K562 (cell line): Measurements from ENCODE around the gene HSDL1. TPM values are rescaled to one million over a fixed set of nuclear protein-coding genes. Genes with fewer than 3 reads are reported as not detected.

ENCODE experiments used
- ARID3A ChIP-seq: IDR thresholded peaks from 2 replicates; pipeline ENCODE4 v1.6.1; 2012; ENCODE audit warnings: low read depth, low read length, improper control_type of control experiment, borderline replicate concordance
- CHAMP1 ChIP-seq: fragments of 450-650 bp; IDR thresholded peaks from 2 replicates; pipeline ENCODE4 v1.6.1; 2016; ENCODE audit warnings: mild to moderate bottlenecking
- CHD7 ChIP-seq: fragments of 200-600 bp; sonication (generic); IDR thresholded peaks from one replicate; pipeline ENCODE4 v1.6.1; 2012; ENCODE audit warnings: mild to moderate bottlenecking, low read depth, low read length, inconsistent platforms
- ETS1 ChIP-seq: conservative IDR thresholded peaks from 2 replicates; pipeline ENCODE4 v1.6.1; 2011; ENCODE audit warnings: low read depth, mild to moderate bottlenecking, low read length; ENCODE audit not compliant: control insufficient read depth
- STAG1 ChIP-seq: sonication (generic); formaldehyde crosslinking; IDR thresholded peaks from 2 replicates; pipeline ENCODE4 v1.5.0; 2020; ENCODE audit warnings: missing genetic modification reagents, borderline replicate concordance
- ZNF184 ChIP-seq: sonication (generic); formaldehyde crosslinking; IDR thresholded peaks from 2 replicates; pipeline ENCODE4 v1.5.0; 2020; ENCODE audit warnings: missing genetic modification reagents
- ZNF280A ChIP-seq: fragments of 450-650 bp; IDR thresholded peaks from 2 replicates; pipeline ENCODE4 v1.6.1; 2018; ENCODE audit warnings: mild to moderate bottlenecking, low read depth; ENCODE audit not compliant: partially characterized antibody
- ZNF785 ChIP-seq: fragments of 250-450 bp; sonication (Bioruptor Pico); IDR thresholded peaks from 2 replicates; pipeline ENCODE4 v1.4.0; 2020; ENCODE audit warnings: mild to moderate bottlenecking
- polyA plus RNA-seq, 8 experiments: library from polyadenylated mRNA; depleted of rRNA in 4 of 8; stranded (reverse) in 5 of 8; unstranded in 3 of 8; fragments of >200 nt; fragmentation: Nextera tagmentation in 2 of 8; fragmentation: Illumina TruSeq in 1 of 8; extraction: Ambion mirVana in 2 of 8; extraction: Trizol in 1 of 8; gene quantifications; 2 replicates each; pipeline versions ENCODE4 v1.2.1 to v1.2.3, GENCODE V29; 2011 to 2014; ENCODE audit warnings: inconsistent platforms in 1 of 8, missing spikeins in 1 of 8
- total RNA-seq, 7 experiments: library from RNA; depleted of rRNA in 6 of 7; stranded (reverse); fragments of >200 nt in 6 of 7; fragmentation: Illumina TruSeq in 2 of 7; extraction: Trizol in 2 of 7; gene quantifications; 2 replicates each; pipeline versions ENCODE4 v1.2.1 to v1.2.3, GENCODE V29; 2011 to 2021; ENCODE audit warnings: low replicate concordance in 1 of 7

Gene HSDL1
- total and polyA plus RNA-seq, 9 of the 15 experiments (the other 6 are each of a cell fraction or from before 2014, with no cell fraction given): 14.8 to 41.2 (median 27.7) TPM

GRCh38 chr16:84139628-84140258 lies 5.2 kb downstream of the HSDL1 start (continued):
- no peak for TF ChIP-seq ZNF280A
- no peak for TF ChIP-seq CHAMP1
- no peak for TF ChIP-seq STAG1
- no peak for TF ChIP-seq ZNF785
- TF ChIP-seq CHD7: no peak
- TF ChIP-seq ARID3A: no peak
- no peak for TF ChIP-seq ZNF184 (CRISPR knock-in tag)
- TF ChIP-seq ETS1: no peak
